ENCODE measurements around the gene GRM8. TPM values are rescaled to one million over a fixed set of nuclear protein-coding genes. Genes with fewer than 3 reads are reported as not detected.

The GRM8 gene
- total RNA-seq, 1 experiment from 2014 or later, result not detected

GRCh38 chr7:127059475-127059874 is 193.3 kb downstream of the GRM8 start:
- Histone ChIP-seq H3K4me1 (ENCODE audit: low read length) (no peaks in the 10 kb centered on the region), H3K4me2 (ENCODE audit: low read depth, low read length, poor library complexity, severe bottlenecking) (no peak overlapping the region), H3K4me3 (ENCODE audit: low read length) (no peak overlapping the region), H3K36me3 (ENCODE audit: insufficient read depth, low read length) (no peaks in the 10 kb centered on the region), H3K79me2 (ENCODE audit: low read length) (no peaks in the 10 kb centered on the region), H2AFZ (ENCODE audit: low read length) (no peak overlapping the region), H3K27ac (ENCODE audit: low read length) (no peak overlapping the region), H3K27me3 (ENCODE audit: low read length) (no peaks in the 10 kb centered on the region), H4K20me1 (ENCODE audit: insufficient read depth, low read depth, low read length) (no peaks in the 10 kb centered on the region), H3K9me2 (replicated peaks; ENCODE audit: insufficient read depth, low read length) (no peaks in the 10 kb centered on the region), H3K9ac (ENCODE audit: low read length) (no peak overlapping the region), H3K9me3 (ENCODE audit: low read length) (no peaks in the 10 kb centered on the region)
- no peak for DNase-seq

- Histone ChIP-seq H3K36me3 (ENCODE audit: insufficient read depth, low read length) (no peaks in the 10 kb centered on the region), H4K20me1 (ENCODE audit: insufficient read depth, low read depth, low read length) (no peaks in the 10 kb centered on the region), H3K4me1 (ENCODE audit: low read length) (no peaks in the 10 kb centered on the region), H3K79me2 (ENCODE audit: low read length) (no peaks in the 10 kb centered on the region), H3K9me2 (replicated peaks; ENCODE audit: insufficient read depth, low read length) (no peaks in the 10 kb centered on the region), H3K27ac (ENCODE audit: low read length) (no peak overlapping the region), H3K27me3 (ENCODE audit: low read length) (no peaks in the 10 kb centered on the region), H3K9me3 (ENCODE audit: low read length) (no peaks in the 10 kb centered on the region), H3K4me2 (ENCODE audit: low read depth, low read length, poor library complexity, severe bottlenecking) (no peak overlapping the region), H2AFZ (ENCODE audit: low read length) (no peak overlapping the region), H3K9ac (ENCODE audit: low read length) (no peak overlapping the region), H3K4me3 (ENCODE audit: low read length) (no peak overlapping the region)
- no peak for DNase-seq
Observed at GRCh38 chr7:127057918-127058317, 194.8 kb downstream of the GRM8 start.

- Histone ChIP-seq H3K27ac (ENCODE audit: low read length) (no peak overlapping the region), H3K27me3 (ENCODE audit: low read length) (no peaks in the 10 kb centered on the region)
Observed at GRCh38 chr7:127056202-127056601, 196.5 kb downstream of the GRM8 start.

GRCh38 chr7:127047521-127047920 is 205.2 kb downstream of the GRM8 start:
- DNase-seq, result no peak
- H3K79me2 ChIP-seq (ENCODE audit: low read length), result no peaks in the 10 kb centered on the region
- no peaks in the 10 kb centered on the region for H3K9me2 ChIP-seq (replicated peaks; ENCODE audit: insufficient read depth, low read length)

More at GRCh38 chr7:127056202-127056601, 196.5 kb downstream of the GRM8 start:
- Histone ChIP-seq H4K20me1 (ENCODE audit: insufficient read depth, low read depth, low read length) (no peaks in the 10 kb centered on the region), H3K79me2 (ENCODE audit: low read length) (no peaks in the 10 kb centered on the region), H3K4me1 (ENCODE audit: low read length) (no peaks in the 10 kb centered on the region), H3K4me2 (ENCODE audit: low read depth, low read length, poor library complexity, severe bottlenecking) (no peak overlapping the region), H3K9ac (ENCODE audit: low read length) (no peak overlapping the region), H3K9me2 (replicated peaks; ENCODE audit: insufficient read depth, low read length) (no peaks in the 10 kb centered on the region), H2AFZ (ENCODE audit: low read length) (no peak overlapping the region), H3K4me3 (ENCODE audit: low read length) (no peak overlapping the region), H3K9me3 (ENCODE audit: low read length) (no peaks in the 10 kb centered on the region), H3K36me3 (ENCODE audit: insufficient read depth, low read length) (no peaks in the 10 kb centered on the region)
- no peak for DNase-seq

GRCh38 chr7:127041689-127042452 is 210.9 kb downstream of the GRM8 start:
- Histone ChIP-seq H3K9ac (ENCODE audit: low read length) (no peak overlapping the region), H3K79me2 (ENCODE audit: low read length) (no peaks in the 10 kb centered on the region), H3K4me3 (ENCODE audit: low read length) (no peak overlapping the region), H3K27me3 (ENCODE audit: low read length) (no peaks in the 10 kb centered on the region), H2AFZ (ENCODE audit: low read length) (no peak overlapping the region), H3K4me1 (ENCODE audit: low read length) (no peaks in the 10 kb centered on the region), H3K9me2 (replicated peaks; ENCODE audit: insufficient read depth, low read length) (no peaks in the 10 kb centered on the region; the same call in 1 of the 2 replicates), H3K4me2 (ENCODE audit: low read depth, low read length, poor library complexity, severe bottlenecking) (no peak overlapping the region), H3K9me3 (ENCODE audit: low read length) (no peaks in the 10 kb centered on the region), H3K36me3 (ENCODE audit: insufficient read depth, low read length) (no peaks in the 10 kb centered on the region), H4K20me1 (ENCODE audit: insufficient read depth, low read depth, low read length) (no peaks in the 10 kb centered on the region), H3K27ac (ENCODE audit: low read length) (no peak overlapping the region)
- no peak for DNase-seq

More at GRCh38 chr7:127047521-127047920, 205.2 kb downstream of the GRM8 start:
- H3K36me3 ChIP-seq (ENCODE audit: insufficient read depth, low read length), result no peaks in the 10 kb centered on the region
- no peak overlapping the region for H2AFZ ChIP-seq (ENCODE audit: low read length)
- no peak overlapping the region for H3K27ac ChIP-seq (ENCODE audit: low read length)
- H3K9me3 ChIP-seq (ENCODE audit: low read length), result no peaks in the 10 kb centered on the region
- no peak overlapping the region for H3K4me3 ChIP-seq (ENCODE audit: low read length)
- H3K27me3 ChIP-seq (ENCODE audit: low read length), result no peaks in the 10 kb centered on the region
- H3K4me1 ChIP-seq (ENCODE audit: low read length), result no peaks in the 10 kb centered on the region
- no peaks in the 10 kb centered on the region for H4K20me1 ChIP-seq (ENCODE audit: insufficient read depth, low read depth, low read length)
- no peak overlapping the region for H3K4me2 ChIP-seq (ENCODE audit: low read depth, low read length, poor library complexity, severe bottlenecking)
- H3K9ac ChIP-seq (ENCODE audit: low read length), result no peak overlapping the region

GRCh38 chr7:127040042-127040441 is 212.7 kb downstream of the GRM8 start:
- Histone ChIP-seq H3K79me2 (ENCODE audit: low read length) (no peaks in the 10 kb centered on the region), H3K4me3 (ENCODE audit: low read length) (no peak overlapping the region), H3K36me3 (ENCODE audit: insufficient read depth, low read length) (no peaks in the 10 kb centered on the region), H2AFZ (ENCODE audit: low read length) (no peak overlapping the region), H3K4me2 (ENCODE audit: low read depth, low read length, poor library complexity, severe bottlenecking) (no peak overlapping the region), H3K27me3 (ENCODE audit: low read length) (no peaks in the 10 kb centered on the region), H3K9ac (ENCODE audit: low read length) (no peak overlapping the region), H3K27ac (ENCODE audit: low read length) (no peak overlapping the region), H4K20me1 (ENCODE audit: insufficient read depth, low read depth, low read length) (no peaks in the 10 kb centered on the region), H3K4me1 (ENCODE audit: low read length) (no peaks in the 10 kb centered on the region), H3K9me2 (replicated peaks; ENCODE audit: insufficient read depth, low read length) (no peaks in the 10 kb centered on the region; the same call in 1 of the 2 replicates), H3K9me3 (ENCODE audit: low read length) (no peaks in the 10 kb centered on the region)
- no peak for DNase-seq

GRCh38 chr7:127039541-127039940 is 213.2 kb downstream of the GRM8 start:
- Histone ChIP-seq H3K4me1 (ENCODE audit: low read length) (no peaks in the 10 kb centered on the region), H3K27me3 (ENCODE audit: low read length) (no peaks in the 10 kb centered on the region), H3K36me3 (ENCODE audit: insufficient read depth, low read length) (no peaks in the 10 kb centered on the region), H4K20me1 (ENCODE audit: insufficient read depth, low read depth, low read length) (no peaks in the 10 kb centered on the region), H3K27ac (ENCODE audit: low read length) (no peak overlapping the region), H3K9ac (ENCODE audit: low read length) (no peak overlapping the region), H3K9me3 (ENCODE audit: low read length) (no peaks in the 10 kb centered on the region), H3K4me2 (ENCODE audit: low read depth, low read length, poor library complexity, severe bottlenecking) (no peak overlapping the region), H3K79me2 (ENCODE audit: low read length) (no peaks in the 10 kb centered on the region), H3K4me3 (ENCODE audit: low read length) (no peak overlapping the region), H3K9me2 (replicated peaks; ENCODE audit: insufficient read depth, low read length) (no peaks in the 10 kb centered on the region; the same call in 1 of the 2 replicates), H2AFZ (ENCODE audit: low read length) (no peak overlapping the region)
- DNase-seq, result no peak

GRCh38 chr7:127035203-127035849 is 217.4 kb downstream of the GRM8 start:
- Histone ChIP-seq H3K9ac (ENCODE audit: low read length) (no peak overlapping the region), H3K4me1 (ENCODE audit: low read length) (no peaks in the 10 kb centered on the region), H2AFZ (ENCODE audit: low read length) (no peak overlapping the region), H3K79me2 (ENCODE audit: low read length) (no peaks in the 10 kb centered on the region), H3K9me2 (replicated peaks; ENCODE audit: insufficient read depth, low read length) (no peaks in the 10 kb centered on the region; the same call in 1 of the 2 replicates), H3K36me3 (ENCODE audit: insufficient read depth, low read length) (no peaks in the 10 kb centered on the region), H3K27me3 (ENCODE audit: low read length) (0 out of 2 replicates have a peak, but pooled peaks cover 3% of the 10 kb centered on the region), H3K27ac (ENCODE audit: low read length) (no peak overlapping the region), H3K4me3 (ENCODE audit: low read length) (no peak overlapping the region), H3K4me2 (ENCODE audit: low read depth, low read length, poor library complexity, severe bottlenecking) (no peak overlapping the region), H3K9me3 (ENCODE audit: low read length) (no peaks in the 10 kb centered on the region), H4K20me1 (ENCODE audit: insufficient read depth, low read depth, low read length) (no peaks in the 10 kb centered on the region)
- no peak for DNase-seq
